Suprapubic skin (tissue), 4 donors: ENCODE results near the gene LAMB4. TPM values are rescaled to one million over a fixed set of nuclear protein-coding genes. Genes with fewer than 3 reads are reported as not detected.

Experiments used
- DNase-seq, 2 donors: peaks; one replicate each; pipeline ENCODE4 v3.0.0-alpha.2; 2019; ENCODE audit warnings: low spot score in 2 of 2
- H3K27ac ChIP-seq: fragments of 200-600 bp; sonication (generic); one replicate; pipeline ENCODE4 v1.5.1; 2019
- H3K27me3 ChIP-seq: fragments of 200-600 bp; sonication (generic); one replicate; pipeline ENCODE4 v1.5.1; 2019
- H3K36me3 ChIP-seq: fragments of 200-600 bp; sonication (generic); one replicate; pipeline ENCODE4 v1.5.1; 2019
- H3K4me1 ChIP-seq: fragments of 200-600 bp; sonication (generic); one replicate; pipeline ENCODE4 v1.5.1; 2019
- H3K4me3 ChIP-seq: fragments of 200-600 bp; sonication (generic); one replicate; pipeline ENCODE4 v1.5.1; 2019; ENCODE audit warnings: mild to moderate bottlenecking
- H3K9me3 ChIP-seq: fragments of 200-600 bp; sonication (generic); one replicate; pipeline ENCODE4 v1.5.1; 2019
- EP300 ChIP-seq: sonication (generic); formaldehyde crosslinking; IDR thresholded peaks from one replicate; pipeline ENCODE4 v1.6.1; 2017; ENCODE audit warnings: antibody characterized with exemption
- POLR2A ChIP-seq, 2 donors: fragments of 450-650 bp; IDR thresholded peaks; one replicate each; pipeline ENCODE4 v1.6.1; 2017; ENCODE audit warnings: antibody characterized with exemption in 2 of 2, mild to moderate bottlenecking in 2 of 2, moderate library complexity in 2 of 2
- POLR2AphosphoS5 ChIP-seq, 3 donors: sonication (generic); formaldehyde crosslinking; IDR thresholded peaks; one replicate each; pipeline ENCODE4 v1.6.1; 2017; ENCODE audit warnings: antibody characterized with exemption in 3 of 3
- WGBS: methylation state at CpG from one replicate; pipeline ENCODE4 v1.1.5; 2018; 5-methylcytosine and 5-hydroxymethylcytosine counted together
- total RNA-seq, 4 donors: library from RNA; depleted of rRNA; stranded (reverse); fragments of >200 nt; gene quantifications; one replicate each; pipeline ENCODE4 v1.1.0, GENCODE V29; 2016
- TF ChIP-seq, protein P1 (sequence below), 2 donors: fragments of 200-600 bp in 1 of 2; fragments of 450-650 bp in 1 of 2; sonication (generic) in 1 of 2; IDR thresholded peaks; one replicate each; pipeline ENCODE4 v1.5.1; 2016 to 2019; ENCODE audit warnings: antibody characterized with exemption in 2 of 2, mild to moderate bottlenecking in 1 of 2, moderate library complexity in 1 of 2

LAMB4 gene
- total RNA-seq, 4 donors from 2014 or later = 212 to 642 (median 282) TPM

GRCh38 chr7:108007762-108008161 lies 122.4 kb downstream of the LAMB4 start:
- H3K9me3 ChIP-seq = no peaks in the 10 kb centered on the region
- H3K27ac ChIP-seq = no peak overlapping the region
- peaks cover 20% of the 10 kb centered on the region for H3K4me1 ChIP-seq
- no peak for DNase-seq
- no peak overlapping the region for H3K4me3 ChIP-seq
- no peaks in the 10 kb centered on the region for H3K36me3 ChIP-seq
- peaks cover 10% of the 10 kb centered on the region for H3K27me3 ChIP-seq
- WGBS = 58% methylated on average over 3 of the region's 3 CpGs
- TF ChIP-seq, protein P1, sequence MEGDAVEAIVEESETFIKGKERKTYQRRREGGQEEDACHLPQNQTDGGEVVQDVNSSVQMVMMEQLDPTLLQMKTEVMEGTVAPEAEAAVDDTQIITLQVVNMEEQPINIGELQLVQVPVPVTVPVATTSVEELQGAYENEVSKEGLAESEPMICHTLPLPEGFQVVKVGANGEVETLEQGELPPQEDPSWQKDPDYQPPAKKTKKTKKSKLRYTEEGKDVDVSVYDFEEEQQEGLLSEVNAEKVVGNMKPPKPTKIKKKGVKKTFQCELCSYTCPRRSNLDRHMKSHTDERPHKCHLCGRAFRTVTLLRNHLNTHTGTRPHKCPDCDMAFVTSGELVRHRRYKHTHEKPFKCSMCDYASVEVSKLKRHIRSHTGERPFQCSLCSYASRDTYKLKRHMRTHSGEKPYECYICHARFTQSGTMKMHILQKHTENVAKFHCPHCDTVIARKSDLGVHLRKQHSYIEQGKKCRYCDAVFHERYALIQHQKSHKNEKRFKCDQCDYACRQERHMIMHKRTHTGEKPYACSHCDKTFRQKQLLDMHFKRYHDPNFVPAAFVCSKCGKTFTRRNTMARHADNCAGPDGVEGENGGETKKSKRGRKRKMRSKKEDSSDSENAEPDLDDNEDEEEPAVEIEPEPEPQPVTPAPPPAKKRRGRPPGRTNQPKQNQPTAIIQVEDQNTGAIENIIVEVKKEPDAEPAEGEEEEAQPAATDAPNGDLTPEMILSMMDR (IDR thresholded peaks at IDR 0.05) = no peak

- TF ChIP-seq EP300 (no peak), POLR2A (IDR thresholded peaks at IDR 0.05) (no peak), POLR2AphosphoS5 (IDR thresholded peaks at IDR 0.05) (no peak)
- TF ChIP-seq, protein P1 (IDR thresholded peaks at IDR 0.05) = no peak
- Histone ChIP-seq H3K27ac (no peak overlapping the region), H3K36me3 (no peaks in the 10 kb centered on the region), H3K4me3 (no peak overlapping the region), H3K27me3 (peaks cover 10% of the 10 kb centered on the region), H3K4me1 (peaks cover 25% of the 10 kb centered on the region), H3K9me3 (no peaks in the 10 kb centered on the region)
- 80% methylated on average over 3 of the region's 3 CpGs for WGBS
- no peak for DNase-seq
These were observed 122.9 kb downstream of the LAMB4 start for GRCh38 chr7:108007261-108007660.

DNA sequence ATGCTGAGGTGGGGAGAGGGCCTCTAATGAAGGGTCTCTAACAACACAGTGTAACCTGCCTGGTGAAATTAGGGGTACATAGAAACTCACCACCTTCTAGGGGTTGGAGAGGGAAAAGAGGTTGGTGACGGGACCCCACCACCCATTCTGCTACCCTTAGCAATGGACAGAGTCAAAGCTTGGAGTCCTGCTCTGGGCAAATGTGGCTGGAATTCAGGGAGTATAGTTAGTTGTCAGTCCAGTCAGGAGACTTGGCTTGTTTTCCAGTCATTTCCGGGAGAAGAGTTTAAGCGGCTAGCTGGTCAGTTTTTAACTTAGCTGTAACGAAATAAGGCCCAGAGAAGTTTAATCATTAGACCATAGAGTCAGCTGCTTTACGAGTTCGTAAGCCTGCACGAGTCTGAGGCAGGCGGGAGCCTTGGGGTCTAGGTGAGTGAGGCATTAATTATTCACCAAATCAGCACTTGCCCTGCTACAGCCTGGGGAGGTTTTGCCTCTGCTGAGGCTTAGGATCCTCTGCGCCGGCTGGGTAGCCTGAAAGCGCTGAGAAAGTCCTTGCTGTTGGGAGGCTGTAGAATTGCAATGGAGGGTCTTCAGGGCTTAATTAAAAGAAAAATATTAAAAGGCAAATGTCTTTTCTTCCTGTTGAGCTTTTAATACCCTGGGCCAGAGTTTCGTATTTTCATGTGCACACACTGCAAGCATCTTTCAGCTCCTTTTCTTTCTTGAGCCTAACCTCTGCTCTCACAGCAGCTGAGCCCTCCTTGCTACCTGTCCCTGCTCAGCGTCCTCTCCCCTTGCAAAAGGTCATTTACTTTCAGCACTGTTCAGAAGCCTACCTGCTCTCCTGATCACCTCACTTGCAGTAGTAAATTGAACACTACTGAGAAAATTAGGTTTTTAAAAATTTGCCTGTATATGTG lies 125.7 kb downstream of the LAMB4 start:
- Histone ChIP-seq H3K9me3 (no peaks in the 10 kb centered on the region), H3K4me3 (no peak overlapping the region), H3K27ac (no peak overlapping the region), H3K36me3 (no peaks in the 10 kb centered on the region), H3K27me3 (peaks cover 10% of the 10 kb centered on the region), H3K4me1 (peaks cover 39% of the 10 kb centered on the region)
- TF ChIP-seq EP300 (no peak), POLR2A (IDR thresholded peaks at IDR 0.05) (no peak), POLR2AphosphoS5 (IDR thresholded peaks at IDR 0.05) (no peak)
- TF ChIP-seq, protein P1 (IDR thresholded peaks at IDR 0.05) = no peak
- DNase-seq = no peak
- 59% methylated on average over 13 of the region's 13 CpGs for WGBS

DNA sequence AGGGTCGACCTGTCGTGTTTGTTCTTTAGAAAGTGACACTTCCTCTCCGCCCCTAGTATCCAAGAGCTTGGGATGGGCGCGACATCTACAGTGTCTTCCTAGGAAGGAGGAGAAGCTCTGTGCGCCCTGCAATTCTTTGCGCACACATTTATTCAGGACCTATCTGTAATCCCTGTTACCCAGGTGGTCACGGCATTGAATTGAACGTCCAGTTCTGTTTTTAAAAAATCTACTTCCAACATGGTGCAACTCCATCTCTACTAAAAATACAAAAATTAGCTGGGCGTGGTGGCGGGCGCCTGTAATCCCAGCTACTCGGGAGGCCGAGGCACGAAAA lies 126.6 kb downstream of the LAMB4 start:
- Histone ChIP-seq H3K27me3 (peaks cover 10% of the 10 kb centered on the region), H3K4me1 (peaks cover 39% of the 10 kb centered on the region), H3K36me3 (no peaks in the 10 kb centered on the region), H3K9me3 (no peaks in the 10 kb centered on the region), H3K4me3 (peak overlapping the region; percentile 83), H3K27ac (no peak overlapping the region)
- no peak for TF ChIP-seq POLR2AphosphoS5 (IDR thresholded peaks at IDR 0.05)
- TF ChIP-seq EP300 = no peak
- TF ChIP-seq POLR2A (IDR thresholded peaks at IDR 0.05) = no peak
- 67% methylated on average over 15 of the region's 15 CpGs for WGBS
- no peak for DNase-seq

GRCh38 chr7:108002726-108003598 lies 127.2 kb downstream of the LAMB4 start, which contains the start of gene LAMB1:
TSS of gene LAMB1 (minus strand) at chr7:108003161. CDS start at chr7:108002885, 276 bp downstream.
- no peaks in the 10 kb centered on the region for H3K9me3 ChIP-seq
- TF ChIP-seq POLR2A (IDR thresholded peaks at IDR 0.05) (peak in 1 of 2 donors; percentile 14), POLR2AphosphoS5 (IDR thresholded peaks at IDR 0.05) (no peak), EP300 (no peak)
- TF ChIP-seq, protein P1 (IDR thresholded peaks at IDR 0.05) = no peak
- H3K4me3 ChIP-seq = peak within 1 kb of the TSS; percentile 83
- H3K27me3 ChIP-seq = peaks cover 10% of the 10 kb centered on the region
- H3K36me3 ChIP-seq = peaks cover 3% of the 10 kb centered on the region
- under 1% methylated on average over 31 of the region's 75 CpGs for WGBS
- H3K4me1 ChIP-seq = peaks cover 39% of the 10 kb centered on the region
- DNase-seq = peak in 1 of 2 donors; percentile 83
- H3K27ac ChIP-seq = peak within 1 kb of the TSS; percentile 61
